ENCODE measurements around the gene THSD4. TPM values are rescaled to one million over a fixed set of nuclear protein-coding genes. Genes with fewer than 3 reads are reported as not detected.
A peak's percentile ranks its signal among the peaks of the same experiment; 100 is the strongest.

THSD4 gene
- total RNA-seq (2012; rRNA removed): 13.9 and 19.7 TPM in 2 replicates

- Histone ChIP-seq H3K4me3 (ENCODE audit: low read length) (peak within 1 kb of the TSS; percentile 84), H3K4me1 (ENCODE audit: control insufficient read depth, insufficient read depth, low read length) (peaks cover 21% of the 10 kb centered on the region), H3K9ac (ENCODE audit: low read depth, low read length) (peak within 1 kb of the TSS; percentile 96), H3K27me3 (ENCODE audit: control insufficient read depth, insufficient read depth, low read length) (no peaks in the 10 kb centered on the region), H3K4me2 (ENCODE audit: low read length) (peak within 1 kb of the TSS; percentile 86), H3K9me3 (replicated peaks; ENCODE audit: low read length) (no peaks in the 10 kb centered on the region), H3K36me3 (ENCODE audit: insufficient read depth, low read length) (no peaks in the 10 kb centered on the region)
Measured at GRCh38 chr15:71114887-71115566, at the start of gene THSD4. Gene THSD4, plus strand, starts transcription at chr15:71115471.

GRCh38 chr15:71066983-71067382 is 48.3 kb upstream of the THSD4 start:
- no peak overlapping the region for H3K4me3 ChIP-seq (ENCODE audit: low read length)
- H3K9ac ChIP-seq (ENCODE audit: low read depth, low read length): no peak overlapping the region
- H3K9me3 ChIP-seq (replicated peaks; ENCODE audit: low read length): no peaks in the 10 kb centered on the region
- no peak overlapping the region for H3K4me2 ChIP-seq (ENCODE audit: low read length)
- H3K4me1 ChIP-seq (ENCODE audit: control insufficient read depth, insufficient read depth, low read length): peaks cover 12% of the 10 kb centered on the region
- no peaks in the 10 kb centered on the region for H3K27me3 ChIP-seq (ENCODE audit: control insufficient read depth, insufficient read depth, low read length)
- no peaks in the 10 kb centered on the region for H3K36me3 ChIP-seq (ENCODE audit: insufficient read depth, low read length)

- Histone ChIP-seq H3K9ac (ENCODE audit: low read depth, low read length) (no peak overlapping the region), H3K4me2 (ENCODE audit: low read length) (no peak overlapping the region), H3K9me3 (replicated peaks; ENCODE audit: low read length) (no peaks in the 10 kb centered on the region), H3K4me3 (ENCODE audit: low read length) (no peak overlapping the region), H3K27me3 (ENCODE audit: control insufficient read depth, insufficient read depth, low read length) (no peaks in the 10 kb centered on the region), H3K4me1 (ENCODE audit: control insufficient read depth, insufficient read depth, low read length) (peaks cover 12% of the 10 kb centered on the region), H3K36me3 (ENCODE audit: insufficient read depth, low read length) (no peaks in the 10 kb centered on the region)
Measured at GRCh38 chr15:71069693-71070092, 45.6 kb upstream of the THSD4 start.

- Histone ChIP-seq H3K27me3 (ENCODE audit: control insufficient read depth, insufficient read depth, low read length) (no peaks in the 10 kb centered on the region), H3K4me3 (ENCODE audit: low read length) (no peak overlapping the region), H3K4me1 (ENCODE audit: control insufficient read depth, insufficient read depth, low read length) (peaks cover 12% of the 10 kb centered on the region), H3K9me3 (replicated peaks; ENCODE audit: low read length) (no peaks in the 10 kb centered on the region), H3K4me2 (ENCODE audit: low read length) (no peak overlapping the region), H3K9ac (ENCODE audit: low read depth, low read length) (no peak overlapping the region), H3K36me3 (ENCODE audit: insufficient read depth, low read length) (no peaks in the 10 kb centered on the region)
Measured at GRCh38 chr15:71071529-71071928, 43.7 kb upstream of the THSD4 start.

- no peak overlapping the region for H3K4me2 ChIP-seq (ENCODE audit: low read length)
- no peaks in the 10 kb centered on the region for H3K27me3 ChIP-seq (ENCODE audit: control insufficient read depth, insufficient read depth, low read length)
- H3K4me3 ChIP-seq (ENCODE audit: low read length): no peak overlapping the region
- peaks cover 3% of the 10 kb centered on the region for H3K4me1 ChIP-seq (ENCODE audit: control insufficient read depth, insufficient read depth, low read length)
- H3K9me3 ChIP-seq (replicated peaks; ENCODE audit: low read length): no peaks in the 10 kb centered on the region
- no peaks in the 10 kb centered on the region for H3K36me3 ChIP-seq (ENCODE audit: insufficient read depth, low read length)
- H3K9ac ChIP-seq (ENCODE audit: low read depth, low read length): no peak overlapping the region
Measured at GRCh38 chr15:71072423-71072822, 42.8 kb upstream of the THSD4 start.

GRCh38 chr15:71078506-71079207 is 36.6 kb upstream of the THSD4 start:
- H3K27me3 ChIP-seq (ENCODE audit: control insufficient read depth, insufficient read depth, low read length): no peaks in the 10 kb centered on the region
- H3K4me2 ChIP-seq (ENCODE audit: low read length): no peak overlapping the region
- H3K4me3 ChIP-seq (ENCODE audit: low read length): no peak overlapping the region
- no peaks in the 10 kb centered on the region for H3K36me3 ChIP-seq (ENCODE audit: insufficient read depth, low read length)
- no peaks in the 10 kb centered on the region for H3K9me3 ChIP-seq (replicated peaks; ENCODE audit: low read length)
- peak overlapping the region; percentile 63 for H3K9ac ChIP-seq (ENCODE audit: low read depth, low read length)
- peaks cover 43% of the 10 kb centered on the region for H3K4me1 ChIP-seq (ENCODE audit: control insufficient read depth, insufficient read depth, low read length)

GRCh38 chr15:71079208-71080044 is 35.8 kb upstream of the THSD4 start:
- Histone ChIP-seq H3K36me3 (ENCODE audit: insufficient read depth, low read length) (no peaks in the 10 kb centered on the region), H3K9me3 (replicated peaks; ENCODE audit: low read length) (no peaks in the 10 kb centered on the region), H3K9ac (ENCODE audit: low read depth, low read length) (peak overlapping the region; percentile 63), H3K4me3 (ENCODE audit: low read length) (no peak overlapping the region), H3K27me3 (ENCODE audit: control insufficient read depth, insufficient read depth, low read length) (no peaks in the 10 kb centered on the region), H3K4me1 (ENCODE audit: control insufficient read depth, insufficient read depth, low read length) (peaks cover 46% of the 10 kb centered on the region), H3K4me2 (ENCODE audit: low read length) (peak overlapping the region; percentile 42)

GRCh38 chr15:71080166-71080565 is 35.1 kb upstream of the THSD4 start:
- Histone ChIP-seq H3K4me1 (ENCODE audit: control insufficient read depth, insufficient read depth, low read length) (peaks cover 46% of the 10 kb centered on the region), H3K4me3 (ENCODE audit: low read length) (no peak overlapping the region), H3K4me2 (ENCODE audit: low read length) (peak overlapping the region; percentile 42), H3K9me3 (replicated peaks; ENCODE audit: low read length) (no peaks in the 10 kb centered on the region), H3K27me3 (ENCODE audit: control insufficient read depth, insufficient read depth, low read length) (no peaks in the 10 kb centered on the region), H3K9ac (ENCODE audit: low read depth, low read length) (peak overlapping the region; percentile 61), H3K36me3 (ENCODE audit: insufficient read depth, low read length) (no peaks in the 10 kb centered on the region)

- Histone ChIP-seq H3K27me3 (ENCODE audit: control insufficient read depth, insufficient read depth, low read length) (no peaks in the 10 kb centered on the region), H3K4me2 (ENCODE audit: low read length) (no peak overlapping the region), H3K4me1 (ENCODE audit: control insufficient read depth, insufficient read depth, low read length) (peaks cover 46% of the 10 kb centered on the region), H3K9me3 (replicated peaks; ENCODE audit: low read length) (no peaks in the 10 kb centered on the region), H3K36me3 (ENCODE audit: insufficient read depth, low read length) (no peaks in the 10 kb centered on the region), H3K9ac (ENCODE audit: low read depth, low read length) (peak overlapping the region; percentile 61), H3K4me3 (ENCODE audit: low read length) (no peak overlapping the region)
Measured at GRCh38 chr15:71080705-71081104, 34.6 kb upstream of the THSD4 start.

GRCh38 chr15:71082803-71083202 is 32.5 kb upstream of the THSD4 start:
- Histone ChIP-seq H3K36me3 (ENCODE audit: insufficient read depth, low read length) (no peaks in the 10 kb centered on the region), H3K9ac (ENCODE audit: low read depth, low read length) (peak overlapping the region; percentile 58), H3K4me1 (ENCODE audit: control insufficient read depth, insufficient read depth, low read length) (peaks cover 46% of the 10 kb centered on the region), H3K27me3 (ENCODE audit: control insufficient read depth, insufficient read depth, low read length) (no peaks in the 10 kb centered on the region), H3K4me3 (ENCODE audit: low read length) (no peak overlapping the region), H3K9me3 (replicated peaks; ENCODE audit: low read length) (no peaks in the 10 kb centered on the region), H3K4me2 (ENCODE audit: low read length) (peak overlapping the region; percentile 41)

GRCh38 chr15:71083349-71083748 is 31.9 kb upstream of the THSD4 start:
- H3K4me3 ChIP-seq (ENCODE audit: low read length): no peak overlapping the region
- H3K27me3 ChIP-seq (ENCODE audit: control insufficient read depth, insufficient read depth, low read length): no peaks in the 10 kb centered on the region
- H3K4me1 ChIP-seq (ENCODE audit: control insufficient read depth, insufficient read depth, low read length): peaks cover 46% of the 10 kb centered on the region
- no peaks in the 10 kb centered on the region for H3K9me3 ChIP-seq (replicated peaks; ENCODE audit: low read length)
- peak overlapping the region; percentile 41 for H3K4me2 ChIP-seq (ENCODE audit: low read length)
- no peaks in the 10 kb centered on the region for H3K36me3 ChIP-seq (ENCODE audit: insufficient read depth, low read length)
- peak overlapping the region; percentile 58 for H3K9ac ChIP-seq (ENCODE audit: low read depth, low read length)

Data from skeletal muscle satellite cell (primary cell).